ENCODE data around the gene NCS1.

- TF ChIP-seq POLR2A (IDR thresholded peaks at IDR 0.05) (no peak), POLR2AphosphoS5 (IDR thresholded peaks at IDR 0.05) (no peak)
Observed at GRCh38 chr9:130262771-130263170, 90.6 kb downstream of the NCS1 start.
